Vagina (tissue), 2 donors: ENCODE results near the gene NYAP2. TPM values are rescaled to one million over a fixed set of nuclear protein-coding genes. Genes with fewer than 3 reads are reported as not detected.

Experiments
- DNase-seq, 2 donors: peaks; one replicate each; pipeline ENCODE4 v3.0.0-alpha.2; 2017; ENCODE audit errors: extremely low spot score in 2 of 2
- H3K27ac ChIP-seq: fragments of 200-600 bp; sonication (generic); one replicate; pipeline ENCODE4 v1.5.1; 2019
- H3K27me3 ChIP-seq: fragments of 200-600 bp; sonication (generic); one replicate; pipeline ENCODE4 v1.5.1; 2019
- H3K36me3 ChIP-seq, 2 donors: fragments of 200-600 bp; sonication (generic); one replicate each; pipeline ENCODE4 v1.5.1; 2017 to 2019
- H3K4me1 ChIP-seq: fragments of 200-600 bp; sonication (generic); one replicate; pipeline ENCODE4 v1.5.1; 2019
- H3K4me3 ChIP-seq, 2 donors: fragments of 200-600 bp; sonication (generic); 1 replicate in 1 of 2; 2 replicates in 1 of 2; pipeline ENCODE4 v1.5.1; 2016 to 2019
- H3K9me3 ChIP-seq: fragments of 200-600 bp; sonication (generic); one replicate; pipeline ENCODE4 v1.5.1; 2019
- CTCF ChIP-seq, 3 experiments: fragments of 450-650 bp in 2 of 3; fragments of 200-600 bp in 1 of 3; sonication (generic) in 1 of 3; IDR thresholded peaks; one replicate each; pipeline ENCODE4 v1.5.1; 2017 to 2019; ENCODE audit warnings: antibody characterized with exemption in 3 of 3, mild to moderate bottlenecking in 2 of 3, moderate library complexity in 2 of 3
- POLR2A ChIP-seq, 2 donors: fragments of 450-650 bp; IDR thresholded peaks; one replicate each; pipeline ENCODE4 v1.6.1; 2017; ENCODE audit warnings: antibody characterized with exemption in 2 of 2, mild to moderate bottlenecking in 2 of 2, moderate library complexity in 2 of 2
- POLR2AphosphoS5 ChIP-seq, 2 donors: sonication (generic); formaldehyde crosslinking; IDR thresholded peaks; one replicate each; pipeline ENCODE4 v1.9.0; 2017; ENCODE audit warnings: antibody characterized with exemption in 2 of 2, mild to moderate bottlenecking in 2 of 2, low read depth in 1 of 2; ENCODE audit not compliant: insufficient read depth in 1 of 2
- intact Hi-C: fragments of 100-400 bp; cut with DNase I; formaldehyde crosslinking; loops from one replicate; pipeline ENCODE4 v1.15.1; 2023
- total RNA-seq: library from RNA; depleted of rRNA; stranded (reverse); fragments of >200 nt; gene quantifications from one replicate; pipeline ENCODE4 v1.2.3, GENCODE V29; 2016

NYAP2 gene
- total RNA-seq, 1 donor from 2014 or later: 0.25 TPM

GRCh38 chr2:225434014-225434413 lies 34.5 kb downstream of the NYAP2 start:
- Histone ChIP-seq H3K36me3 (no peaks in the 10 kb centered on the region), H3K4me1 (no peaks in the 10 kb centered on the region), H3K4me3 (no peak overlapping the region), H3K27me3 (no peaks in the 10 kb centered on the region), H3K27ac (no peak overlapping the region), H3K9me3 (no peaks in the 10 kb centered on the region)
- intact Hi-C loops: no loop called here
- DNase-seq: no peak
- TF ChIP-seq POLR2AphosphoS5 (IDR thresholded peaks at IDR 0.05; ENCODE audit: insufficient read depth in 1 of 2, low read depth in 1 of 2): no peak
- TF ChIP-seq CTCF (IDR thresholded peaks at IDR 0.05): no peak
- no peak for TF ChIP-seq POLR2A (IDR thresholded peaks at IDR 0.05)

GRCh38 chr2:225437319-225437718 lies 37.8 kb downstream of the NYAP2 start:
- Histone ChIP-seq H3K9me3 (no peaks in the 10 kb centered on the region), H3K27me3 (no peaks in the 10 kb centered on the region), H3K4me1 (no peaks in the 10 kb centered on the region), H3K4me3 (no peak overlapping the region), H3K36me3 (no peaks in the 10 kb centered on the region), H3K27ac (no peak overlapping the region)
- TF ChIP-seq CTCF (IDR thresholded peaks at IDR 0.05): no peak
- no peak for TF ChIP-seq POLR2A (IDR thresholded peaks at IDR 0.05)
- TF ChIP-seq POLR2AphosphoS5 (IDR thresholded peaks at IDR 0.05; ENCODE audit: insufficient read depth in 1 of 2, low read depth in 1 of 2): no peak
- intact Hi-C loops: no loop called here
- no peak for DNase-seq

GRCh38 chr2:225438248-225438647 lies 38.7 kb downstream of the NYAP2 start:
- H3K4me3 ChIP-seq: no peak overlapping the region
- no peak overlapping the region for H3K27ac ChIP-seq
- no peak for DNase-seq
- no peaks in the 10 kb centered on the region for H3K4me1 ChIP-seq
- H3K9me3 ChIP-seq: no peaks in the 10 kb centered on the region
- H3K27me3 ChIP-seq: no peaks in the 10 kb centered on the region
- intact Hi-C loops: no loop called here
- TF ChIP-seq POLR2A (IDR thresholded peaks at IDR 0.05) (no peak), CTCF (IDR thresholded peaks at IDR 0.05) (no peak), POLR2AphosphoS5 (IDR thresholded peaks at IDR 0.05; ENCODE audit: insufficient read depth in 1 of 2, low read depth in 1 of 2) (no peak)
- H3K36me3 ChIP-seq: no peaks in the 10 kb centered on the region

GRCh38 chr2:225452677-225453076 lies 53.2 kb downstream of the NYAP2 start:
- no peak overlapping the region for H3K27ac ChIP-seq
- no peak overlapping the region for H3K4me3 ChIP-seq
- no peak for TF ChIP-seq POLR2A (IDR thresholded peaks at IDR 0.05)
- no peak for TF ChIP-seq CTCF (IDR thresholded peaks at IDR 0.05)
- no peak for TF ChIP-seq POLR2AphosphoS5 (IDR thresholded peaks at IDR 0.05; ENCODE audit: insufficient read depth in 1 of 2, low read depth in 1 of 2)
- H3K4me1 ChIP-seq: no peaks in the 10 kb centered on the region
- no peak for DNase-seq
- H3K27me3 ChIP-seq: no peaks in the 10 kb centered on the region
- intact Hi-C loops: no loop called here
- no peaks in the 10 kb centered on the region for H3K36me3 ChIP-seq
- H3K9me3 ChIP-seq: no peaks in the 10 kb centered on the region

- TF ChIP-seq POLR2AphosphoS5 (IDR thresholded peaks at IDR 0.05; ENCODE audit: insufficient read depth in 1 of 2, low read depth in 1 of 2) (no peak), POLR2A (IDR thresholded peaks at IDR 0.05) (no peak), CTCF (IDR thresholded peaks at IDR 0.05) (no peak)
- intact Hi-C loops: no loop called here
- H3K4me3 ChIP-seq: no peak overlapping the region
- H3K27me3 ChIP-seq: no peaks in the 10 kb centered on the region
- no peaks in the 10 kb centered on the region for H3K9me3 ChIP-seq
- no peaks in the 10 kb centered on the region for H3K4me1 ChIP-seq
- no peaks in the 10 kb centered on the region for H3K36me3 ChIP-seq
- H3K27ac ChIP-seq: no peak overlapping the region
- no peak for DNase-seq
Measured at GRCh38 chr2:225454412-225454811, 54.9 kb downstream of the NYAP2 start.
